H1 (cell line): ENCODE data around the gene NUTM2A. TPM values are rescaled to one million over a fixed set of nuclear protein-coding genes. Genes with fewer than 3 reads are reported as not detected.
"Not testable (repeated sequence)": the region's sequence is repeated elsewhere in the genome, so short reads cannot be mapped to it uniquely, and the experiment has no call there.

Experiments
- CTCF ChIA-PET: fragments of 300-600 bp; sonication (Branson Sonifier 250); formaldehyde crosslinking; loops from one replicate; lab custom pipeline; 2021; ENCODE audit not compliant: partially characterized antibody; lab: Charles Lee
- POLR2A ChIA-PET: fragments of 300-600 bp; sonication (Branson Sonifier 250); formaldehyde crosslinking; loops from one replicate; lab custom pipeline; 2021; ENCODE audit warnings: inconsistent platforms; ENCODE audit not compliant: partially characterized antibody; lab: Charles Lee
- DNase-seq, 2 experiments: peaks; one replicate each; pipeline versions ENCODE4 v3.0.0 to v3.0.0-alpha.2; 2010 to 2022; ENCODE audit warnings: low spot score in 2 of 2, low read depth in 1 of 2, mixed read lengths in 1 of 2
- FAIRE-seq: peaks from 2 replicates; lab custom pipeline; 2011; peaks lifted over from hg19 to GRCh38; lab: Jason Lieb, UNC
- H2AFZ ChIP-seq: 2 replicates; pipeline ENCODE4 v1.8.1; 2012; ENCODE audit warnings: low read length, inconsistent platforms
- H2AK5ac ChIP-seq: 2 replicates; pipeline ENCODE4 v1.6.1; 2013; ENCODE audit warnings: low read depth, low read length
- H2BK120ac ChIP-seq: replicated peaks from 2 replicates; pipeline ENCODE3; 2013; ENCODE audit warnings: low read depth, low read length, inconsistent platforms
- H2BK12ac ChIP-seq: 2 replicates; pipeline ENCODE4 v1.6.1; 2013; ENCODE audit warnings: low read depth, low read length
- H2BK15ac ChIP-seq: 2 replicates; pipeline ENCODE4 v1.6.1; 2013; ENCODE audit warnings: low read length
- H2BK20ac ChIP-seq: 2 replicates; pipeline ENCODE4 v1.6.1; 2013; ENCODE audit warnings: low read length
- H2BK5ac ChIP-seq: 2 replicates; pipeline ENCODE4 v1.6.1; 2013; ENCODE audit warnings: low read depth, low read length
- H3K14ac ChIP-seq: 2 replicates; pipeline ENCODE4 v1.6.1; 2013; ENCODE audit warnings: inconsistent platforms; ENCODE audit not compliant: insufficient read length
- H3K18ac ChIP-seq: 2 replicates; pipeline ENCODE4 v1.6.1; 2013; ENCODE audit warnings: low read length; ENCODE audit errors: extremely low read depth
- H3K23ac ChIP-seq: 2 replicates; pipeline ENCODE4 v1.6.1; 2013; ENCODE audit warnings: inconsistent platforms; ENCODE audit not compliant: insufficient read length
- H3K23me2 ChIP-seq: 2 replicates; pipeline ENCODE4 v1.6.1; 2013; ENCODE audit warnings: low read depth, low read length
- H3K27ac ChIP-seq: 2 replicates; pipeline ENCODE4 v1.6.1; 2011; ENCODE audit warnings: low read depth, low read length, inconsistent platforms
- H3K27me3 ChIP-seq, 4 experiments: replicated peaks in 1 of 4; 1 replicate in 1 of 4; 2 replicates in 3 of 4; pipeline versions ENCODE4 v1.6.1 to v1.8.1; 2011 to 2013; ENCODE audit warnings: low read length in 3 of 4, mild to moderate bottlenecking in 3 of 4, inconsistent platforms in 2 of 4, mixed read lengths in 2 of 4, moderate library complexity in 1 of 4; ENCODE audit not compliant: control insufficient read depth in 3 of 4, insufficient read depth in 3 of 4; ENCODE audit errors: extremely low read depth in 1 of 4
- H3K36me3 ChIP-seq, 4 experiments: 2 replicates each; pipeline versions ENCODE4 v1.6.1 to v1.8.1; 2011 to 2013; ENCODE audit warnings: mild to moderate bottlenecking in 4 of 4, low read length in 3 of 4, moderate library complexity in 2 of 4, control low read depth in 1 of 4, inconsistent platforms in 1 of 4; ENCODE audit not compliant: insufficient read depth in 4 of 4, control insufficient read depth in 2 of 4
- H3K4ac ChIP-seq: replicated peaks from 2 replicates; pipeline ENCODE3; 2013; ENCODE audit warnings: low read length, low read depth, mixed read lengths, inconsistent platforms; ENCODE audit not compliant: insufficient read length
- H3K4me1 ChIP-seq, 4 experiments: replicated peaks in 1 of 4; 1 replicate in 1 of 4; 2 replicates in 3 of 4; pipeline versions ENCODE4 v1.6.1 to v1.8.1; 2011 to 2013; ENCODE audit warnings: low read length in 3 of 4, inconsistent platforms in 2 of 4, mixed read lengths in 1 of 4; ENCODE audit not compliant: insufficient read depth in 4 of 4, control insufficient read depth in 3 of 4
- H3K4me2 ChIP-seq, 2 experiments: 2 replicates each; pipeline versions ENCODE4 v1.6.1 to v1.8.1; 2011 to 2013; ENCODE audit warnings: low read depth in 2 of 2, low read length in 2 of 2, control low read depth in 1 of 2, inconsistent platforms in 1 of 2, mild to moderate bottlenecking in 1 of 2; ENCODE audit not compliant: insufficient read depth in 1 of 2
- H3K4me3 ChIP-seq, 4 experiments: fragments of 200-600, 300-600 bp in 1 of 4; sonication (generic), shearing (Covaris generic), sonication (Bioruptor Twin) in 1 of 4; 2 replicates each; pipeline versions ENCODE4 v1.5.1 to v1.8.1; 2011 to 2016; ENCODE audit warnings: low read length in 4 of 4, low read depth in 3 of 4, control low read depth in 2 of 4, inconsistent platforms in 2 of 4, mild to moderate bottlenecking in 2 of 4, mixed read lengths in 1 of 4, moderate library complexity in 1 of 4; ENCODE audit not compliant: insufficient read depth in 2 of 4; ENCODE audit errors: extremely low read depth in 1 of 4
- H3K56ac ChIP-seq: replicated peaks from 2 replicates; pipeline ENCODE3; 2013; ENCODE audit warnings: low read depth, mild to moderate bottlenecking, mixed read lengths, low read length, inconsistent platforms; ENCODE audit not compliant: insufficient read length
- H3K79me1 ChIP-seq: 2 replicates; pipeline ENCODE4 v1.6.1; 2013; ENCODE audit warnings: low read depth, low read length, control low read depth
- H3K79me2 ChIP-seq, 2 experiments: 2 replicates each; pipeline versions ENCODE4 v1.6.1 to v1.8.1; 2012 to 2013; ENCODE audit warnings: low read length in 2 of 2, mild to moderate bottlenecking in 2 of 2, inconsistent platforms in 1 of 2; ENCODE audit not compliant: insufficient read depth in 2 of 2, control insufficient read depth in 1 of 2
- H3K9ac ChIP-seq, 4 experiments: replicated peaks in 1 of 4; 1 replicate in 1 of 4; 2 replicates in 3 of 4; pipeline versions ENCODE4 v1.6.1 to v1.8.1; 2011 to 2013; ENCODE audit warnings: low read depth in 3 of 4, low read length in 3 of 4, control low read depth in 2 of 4, mild to moderate bottlenecking in 2 of 4, moderate library complexity in 2 of 4, inconsistent platforms in 1 of 4; ENCODE audit errors: extremely low read depth in 1 of 4
- H3K9me3 ChIP-seq, 2 experiments: 2 replicates each; pipeline versions ENCODE4 v1.6.1 to v1.8.1; 2012 to 2013; ENCODE audit warnings: mild to moderate bottlenecking in 2 of 2, moderate library complexity in 2 of 2, control low read depth in 1 of 2, inconsistent platforms in 1 of 2, low read depth in 1 of 2, low read length in 1 of 2, mixed read lengths in 1 of 2; ENCODE audit not compliant: insufficient read depth in 2 of 2
- H4K20me1 ChIP-seq, 2 experiments: replicated peaks in 1 of 2; 2 replicates each; pipeline versions ENCODE3 to v1.8.1; 2011 to 2013; ENCODE audit warnings: inconsistent platforms in 2 of 2, low read length in 2 of 2, mild to moderate bottlenecking in 1 of 2; ENCODE audit not compliant: insufficient read depth in 2 of 2, control insufficient read depth in 1 of 2
- H4K5ac ChIP-seq: 2 replicates; pipeline ENCODE4 v1.6.1; 2013; ENCODE audit warnings: low read length, low read depth, mixed read lengths, inconsistent platforms; ENCODE audit not compliant: insufficient read length
- H4K8ac ChIP-seq: 2 replicates; pipeline ENCODE4 v1.8.0; 2013; ENCODE audit warnings: mild to moderate bottlenecking, moderate library complexity, low read length, inconsistent platforms; ENCODE audit not compliant: insufficient read depth; ENCODE audit errors: extremely low read depth
- H4K91ac ChIP-seq: replicated peaks from 2 replicates; pipeline ENCODE3; 2013; ENCODE audit warnings: low read length, mixed read lengths, inconsistent platforms; ENCODE audit not compliant: insufficient read length
- WGBS, 2 experiments: shearing (Covaris generic) in 1 of 2; methylation state at CpG; one replicate each; pipeline versions ENCODE4 v1.1.6 to v1.1.7; 2013 to 2015; ENCODE audit warnings: low lambda C conversion rate in 2 of 2, mixed read lengths in 2 of 2, inconsistent platforms in 1 of 2, low coverage in 1 of 2, missing lambda C conversion rate in 1 of 2; ENCODE audit not compliant: insufficient replicate concordance in 2 of 2, insufficient coverage in 1 of 2, insufficient read length in 1 of 2; ENCODE audit errors: extremely low coverage in 1 of 2, missing lambda C conversion rate in 1 of 2; 5-methylcytosine and 5-hydroxymethylcytosine counted together
- polyA plus RNA-seq, 7 experiments: library from polyadenylated mRNA; depleted of rRNA in 3 of 7; stranded (reverse) in 5 of 7; unstranded in 2 of 7; fragments of >200 nt in 5 of 7; fragments of 200-250 nt in 2 of 7; gene quantifications; 1 replicate in 5 of 7; 2 replicates in 1 of 7; 4 replicates in 1 of 7; pipeline versions ENCODE4 v1.2.1 to v1.2.3, GENCODE V29; 2011 to 2013; ENCODE audit warnings: missing spikeins in 2 of 7, mixed read lengths in 2 of 7
- total RNA-seq: library from RNA; stranded (reverse); fragmentation: NEBNext Ultra II Directional; extraction: Animal tissue kit (Norgen Biotek cat#: 25700); gene quantifications from 2 replicates; pipeline ENCODE4 v1.2.1, GENCODE V29; 2021

The NUTM2A gene
- total and polyA plus RNA-seq, 2 of the 8 experiments (the other 6 are each of a cell fraction or from before 2014, with no cell fraction given), result 0.41 to 0.51 TPM

GRCh38 chr10:87187573-87187972, 37.7 kb upstream of the NUTM2A start:
- H2BK120ac ChIP-seq, FAIRE-seq, H3K4ac ChIP-seq, H3K4me3 ChIP-seq, H3K27ac ChIP-seq, H3K9me3 ChIP-seq, H3K9ac ChIP-seq, H3K23ac ChIP-seq, H2AK5ac ChIP-seq, H4K91ac ChIP-seq, DNase-seq, H3K23me2 ChIP-seq, H3K79me2 ChIP-seq, H3K18ac ChIP-seq, H2BK15ac ChIP-seq, H3K56ac ChIP-seq, H3K4me2 ChIP-seq, H3K36me3 ChIP-seq, H2BK12ac ChIP-seq, H3K4me1 ChIP-seq, H2AFZ ChIP-seq, H3K27me3 ChIP-seq, H3K14ac ChIP-seq, H2BK20ac ChIP-seq, CTCF ChIA-PET, H3K79me1 ChIP-seq, H4K5ac ChIP-seq, H2BK5ac ChIP-seq, H4K20me1 ChIP-seq, H4K8ac ChIP-seq: not testable (repeated sequence)
- POLR2A ChIA-PET, result interaction anchor here (0.6 kb wide), 1 partner anchor 45 kb away, joined by 3 read pairs; no protein-coding TSS in a partner anchor
- WGBS, 2 experiments, result 92% methylated on average over 3 of the region's 3 CpGs; no CpG with 5 or more reads in 1 of the 2 experiments

GRCh38 chr10:87191841-87192240, 33.4 kb upstream of the NUTM2A start:
- H2BK12ac ChIP-seq, H2AFZ ChIP-seq, H3K4me1 ChIP-seq, H2BK120ac ChIP-seq, H3K23ac ChIP-seq, H3K4me3 ChIP-seq, H3K23me2 ChIP-seq, H3K4me2 ChIP-seq, H3K36me3 ChIP-seq, H3K9me3 ChIP-seq, H2BK15ac ChIP-seq, FAIRE-seq, H4K5ac ChIP-seq, H3K79me2 ChIP-seq, POLR2A ChIA-PET, H3K27ac ChIP-seq, H4K8ac ChIP-seq, H3K56ac ChIP-seq, H2BK5ac ChIP-seq, H3K27me3 ChIP-seq, DNase-seq, H4K91ac ChIP-seq, H2AK5ac ChIP-seq, H3K79me1 ChIP-seq, H3K18ac ChIP-seq, H3K14ac ChIP-seq, H3K4ac ChIP-seq, H3K9ac ChIP-seq, H2BK20ac ChIP-seq, H4K20me1 ChIP-seq, CTCF ChIA-PET: not testable (repeated sequence)
- 96% methylated on average over 3 of the region's 3 CpGs; no CpG with 5 or more reads in 1 of the 2 experiments for WGBS, 2 experiments
